Endothelial cell of umbilical vein (primary cell): ENCODE results near the gene SGSM2. TPM values are rescaled to one million over a fixed set of nuclear protein-coding genes. Genes with fewer than 3 reads are reported as not detected.
A peak's percentile ranks its signal among the peaks of the same experiment; 100 is the strongest.

Experiments used
- BruUV-seq: library from RNA; stranded (reverse); fragments of 400-500 nt; replicated peaks from 2 replicates; lab custom pipeline; 2021; lab: Mats Ljungman, UMichigan
- CTCF ChIA-PET: fragments of 300-600, 350-600 bp; sonication (Branson Sonifier 250); formaldehyde crosslinking; loops from one replicate; lab custom pipeline; 2021; ENCODE audit warnings: antibody characterized with exemption, inconsistent platforms; lab: Charles Lee
- POLR2A ChIA-PET: fragments of 300-600, 350-600 bp; sonication (Branson Sonifier 250); formaldehyde crosslinking; loops from one replicate; lab custom pipeline; 2021; ENCODE audit warnings: antibody characterized with exemption, inconsistent platforms; lab: Charles Lee
- DNase-seq: peaks from one replicate; pipeline ENCODE4 v3.0.0-alpha.2; 2011; ENCODE audit warnings: low read depth, low spot score
- FAIRE-seq: peaks from 2 replicates; lab custom pipeline; 2011; peaks lifted over from hg19 to GRCh38; lab: Jason Lieb, UNC
- H2AFZ ChIP-seq: 2 replicates; pipeline ENCODE4 v1.6.0; 2012; ENCODE audit warnings: low read depth, low read length, control low read depth, inconsistent platforms
- H3K27ac ChIP-seq: 2 replicates; pipeline ENCODE4 v1.5.1; 2011; ENCODE audit warnings: low read depth, mild to moderate bottlenecking, control low read depth, low read length, moderate library complexity; ENCODE audit not compliant: insufficient read depth
- H3K27me3 ChIP-seq, 2 experiments: 2 replicates each; pipeline versions ENCODE4 v1.6.0 to v1.6.1; 2011; ENCODE audit warnings: low read length in 2 of 2, mixed read lengths in 1 of 2; ENCODE audit not compliant: control insufficient read depth in 2 of 2, insufficient read depth in 2 of 2
- H3K36me3 ChIP-seq, 2 experiments: 2 replicates in 1 of 2; 3 replicates in 1 of 2; pipeline ENCODE4 v1.5.1; 2011; ENCODE audit warnings: low read length in 2 of 2, mild to moderate bottlenecking in 1 of 2, moderate library complexity in 1 of 2; ENCODE audit not compliant: control insufficient read depth in 2 of 2, insufficient read depth in 2 of 2; ENCODE audit errors: extremely low read depth in 1 of 2
- H3K4me1 ChIP-seq: 3 replicates; pipeline ENCODE4 v1.5.1; 2011; ENCODE audit warnings: mild to moderate bottlenecking, low read length; ENCODE audit not compliant: control insufficient read depth, insufficient read depth; ENCODE audit errors: extremely low read depth
- H3K4me2 ChIP-seq: 2 replicates; pipeline ENCODE4 v1.6.1; 2011; ENCODE audit warnings: low read length, control low read depth, mixed read lengths; ENCODE audit not compliant: insufficient read depth
- H3K4me3 ChIP-seq, 3 experiments: fragments of 200-600 bp in 1 of 3; sonication (generic), shearing (Covaris generic) in 1 of 3; replicated peaks in 1 of 3; 2 replicates each; pipeline ENCODE4 v1.5.1; 2011 to 2016; ENCODE audit warnings: control low read depth in 3 of 3, low read length in 3 of 3, mild to moderate bottlenecking in 2 of 3, inconsistent platforms in 1 of 3, low read depth in 1 of 3, moderate library complexity in 1 of 3; ENCODE audit not compliant: insufficient read depth in 1 of 3
- H3K79me2 ChIP-seq: 2 replicates; pipeline ENCODE4 v1.6.0; 2012; ENCODE audit warnings: low read length, inconsistent platforms; ENCODE audit not compliant: control insufficient read depth, insufficient read depth
- H3K9ac ChIP-seq: replicated peaks from 2 replicates; pipeline ENCODE3; 2011; ENCODE audit warnings: low read length, control low read depth; ENCODE audit not compliant: insufficient read depth; ENCODE audit errors: extremely low read depth
- H3K9me1 ChIP-seq: replicated peaks from 3 replicates; pipeline ENCODE4 v1.6.0; 2011; ENCODE audit warnings: mild to moderate bottlenecking, low read length; ENCODE audit not compliant: control insufficient read depth, insufficient read depth; ENCODE audit errors: extremely low read depth
- H3K9me3 ChIP-seq: replicated peaks from 2 replicates; pipeline ENCODE4 v1.5.1; 2012; ENCODE audit warnings: low read length, inconsistent platforms; ENCODE audit not compliant: control insufficient read depth, insufficient read depth
- H4K20me1 ChIP-seq: replicated peaks from 2 replicates; pipeline ENCODE3; 2011; ENCODE audit warnings: mild to moderate bottlenecking, low read length; ENCODE audit not compliant: control insufficient read depth, insufficient read depth; ENCODE audit errors: extremely low read depth
- CTCF ChIP-seq, 2 donors: IDR thresholded peaks; 1 replicate in 1 of 2; 2 replicates in 1 of 2; pipeline ENCODE4 v1.5.1; 2011; ENCODE audit warnings: low read length in 2 of 2, mild to moderate bottlenecking in 2 of 2, moderate library complexity in 2 of 2, control low read depth in 1 of 2, inconsistent platforms in 1 of 2, low read depth in 1 of 2; ENCODE audit not compliant: insufficient read depth in 1 of 2; ENCODE audit errors: extremely low read depth in 1 of 2
- GATA2 ChIP-seq: IDR thresholded peaks from 2 replicates; pipeline ENCODE4 v1.7.0; 2011; ENCODE audit warnings: low read depth, mild to moderate bottlenecking, moderate library complexity, mixed read lengths, low read length; ENCODE audit not compliant: insufficient read length, insufficient read depth
- JUN ChIP-seq: IDR thresholded peaks from 2 replicates; pipeline ENCODE4 v1.6.1; 2011; ENCODE audit warnings: borderline replicate concordance, low read depth; ENCODE audit not compliant: insufficient read length, insufficient read depth
- POLR2A ChIP-seq: IDR thresholded peaks from 2 replicates; pipeline ENCODE4 v1.6.1; 2012; ENCODE audit warnings: low read depth, mild to moderate bottlenecking, control low read depth, low read length
- dilution Hi-C: fragments of 300-500 bp; cut with MboI; formaldehyde crosslinking; loops from one replicate; pipeline ENCODE4 v1.15.0; 2019; ENCODE audit warnings: low sequenced_read_pairs; ENCODE audit not compliant: extremely low pct_ligation_motif_present
- intact Hi-C: fragments of 100-400 bp; cut with micrococcal nuclease; formaldehyde crosslinking; loops from one replicate; pipeline ENCODE4 v1.10.0; 2022
- polyA plus RNA-seq, 4 experiments: library from polyadenylated mRNA; depleted of rRNA in 3 of 4; stranded (reverse) in 3 of 4; unstranded in 1 of 4; fragments of >200 nt; gene quantifications; 2 replicates each; pipeline versions ENCODE4 v1.2.1 to v1.2.3, GENCODE V29; 2011 to 2012; ENCODE audit warnings: missing spikeins in 1 of 4
- total RNA-seq: library from RNA; stranded (reverse); gene quantifications from 2 replicates; pipeline ENCODE4 v1.2.3, GENCODE V29; 2021

Gene SGSM2
- total and polyA plus RNA-seq, 2 donors (not counting 3 experiments of a cell fraction or from before 2014, with no cell fraction given) = 61.6 to 94.5 TPM

GRCh38 chr17:2383628-2384167, 46.4 kb downstream of the SGSM2 start:
- Histone ChIP-seq H3K9me3 (no peaks in the 10 kb centered on the region), H3K27ac (no peak overlapping the region), H2AFZ (no peak overlapping the region), H3K36me3 (peaks cover 0 to 20% of the 10 kb centered on the region in 2 experiments), H3K9ac (no peak overlapping the region), H3K27me3 (no peaks in the 10 kb centered on the region), H3K4me1 (no peaks in the 10 kb centered on the region), H3K9me1 (no peaks in the 10 kb centered on the region), H3K79me2 (no peaks in the 10 kb centered on the region), H4K20me1 (no peaks in the 10 kb centered on the region), H3K4me3 (no peak overlapping the region), H3K4me2 (no peak overlapping the region)
- DNase-seq = no peak
- no peak for FAIRE-seq
- no TSS peak for BruUV-seq
- dilution Hi-C loops (no loop called here), intact Hi-C loops (no loop called here)
- TF ChIP-seq GATA2 (no peak), CTCF (IDR thresholded peaks at IDR 0.05; ENCODE audit: extremely low read depth in 1 of 2, insufficient read depth in 1 of 2, low read depth in 1 of 2, low read length in 2 of 2) (no peak), POLR2A (no peak)
- CTCF ChIA-PET = interaction anchor here (1.2 to 15.2 kb wide), 7 partner anchors 10 to 38 kb away, joined by 3 to 909 read pairs (median 47); no protein-coding TSS in a partner anchor
- POLR2A ChIA-PET = interaction anchor here (1.5 to 2.0 kb wide), 2 partner anchors 14 to 32 kb away, joined by 4 to 12 read pairs; no protein-coding TSS in a partner anchor

DNA sequence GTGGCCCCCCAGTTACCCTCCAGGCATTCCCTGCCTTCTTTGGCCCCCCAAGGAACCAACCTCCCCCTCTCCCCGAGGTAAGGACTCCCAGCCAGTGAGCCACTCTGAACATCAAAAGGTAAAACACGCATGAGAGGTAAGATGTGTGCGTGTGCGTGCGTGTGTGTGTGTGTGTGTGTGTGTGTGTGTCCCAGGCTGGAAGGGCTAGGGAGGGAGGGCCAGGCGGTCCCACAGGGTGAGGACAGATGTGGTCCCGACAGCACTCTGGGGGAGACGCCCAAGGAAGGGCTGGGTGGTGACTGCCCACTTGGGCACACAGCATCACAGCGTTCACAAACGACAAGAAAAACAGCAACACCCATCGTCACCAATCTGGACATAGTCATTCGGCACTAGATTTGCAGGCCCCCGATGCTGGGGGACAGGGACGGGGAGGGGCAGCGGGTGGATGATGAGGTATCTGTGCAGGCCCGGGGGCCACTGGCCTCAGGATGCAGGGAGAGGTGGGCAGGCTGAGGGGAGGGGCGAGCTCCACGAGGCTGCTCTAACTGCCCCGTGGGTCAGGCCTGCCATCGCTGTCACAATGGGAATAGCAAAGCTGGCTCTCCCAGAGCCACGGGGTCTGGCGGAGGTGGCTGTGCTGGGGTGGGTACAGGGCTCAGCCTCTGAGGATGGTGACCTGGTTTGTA, 47.3 kb downstream of the SGSM2 start:
- H3K4me1 ChIP-seq = no peaks in the 10 kb centered on the region
- H4K20me1 ChIP-seq = no peaks in the 10 kb centered on the region
- ChIA-PET POLR2A (no interaction called here), CTCF (interaction anchor here (1.2 to 15.2 kb wide), 4 partner anchors 9 to 30 kb away, joined by 3 to 909 read pairs (median 50); no protein-coding TSS in a partner anchor)
- FAIRE-seq (no peak), DNase-seq (no peak)
- intact Hi-C loops = no loop called here
- no peaks in the 10 kb centered on the region for H3K79me2 ChIP-seq
- dilution Hi-C loops = no loop called here
- no peak overlapping the region for H3K27ac ChIP-seq
- no peak for TF ChIP-seq POLR2A
- no peak for TF ChIP-seq JUN
- no peak for TF ChIP-seq GATA2
- no peaks in the 10 kb centered on the region for H3K27me3 ChIP-seq
- peaks cover 0 to 16% of the 10 kb centered on the region in 2 experiments for H3K36me3 ChIP-seq
- H3K9ac ChIP-seq = no peak overlapping the region
- no peaks in the 10 kb centered on the region for H3K9me3 ChIP-seq
- no peak overlapping the region for H3K4me2 ChIP-seq
- no peak overlapping the region for H2AFZ ChIP-seq
- BruUV-seq = TSS peak; percentile 17
- no peaks in the 10 kb centered on the region for H3K9me1 ChIP-seq
- H3K4me3 ChIP-seq = no peak overlapping the region
